ENCODE measurements around the gene RIN1.
A peak's percentile ranks its signal among the peaks of the same experiment; 100 is the strongest.

RIN1 gene

DNA sequence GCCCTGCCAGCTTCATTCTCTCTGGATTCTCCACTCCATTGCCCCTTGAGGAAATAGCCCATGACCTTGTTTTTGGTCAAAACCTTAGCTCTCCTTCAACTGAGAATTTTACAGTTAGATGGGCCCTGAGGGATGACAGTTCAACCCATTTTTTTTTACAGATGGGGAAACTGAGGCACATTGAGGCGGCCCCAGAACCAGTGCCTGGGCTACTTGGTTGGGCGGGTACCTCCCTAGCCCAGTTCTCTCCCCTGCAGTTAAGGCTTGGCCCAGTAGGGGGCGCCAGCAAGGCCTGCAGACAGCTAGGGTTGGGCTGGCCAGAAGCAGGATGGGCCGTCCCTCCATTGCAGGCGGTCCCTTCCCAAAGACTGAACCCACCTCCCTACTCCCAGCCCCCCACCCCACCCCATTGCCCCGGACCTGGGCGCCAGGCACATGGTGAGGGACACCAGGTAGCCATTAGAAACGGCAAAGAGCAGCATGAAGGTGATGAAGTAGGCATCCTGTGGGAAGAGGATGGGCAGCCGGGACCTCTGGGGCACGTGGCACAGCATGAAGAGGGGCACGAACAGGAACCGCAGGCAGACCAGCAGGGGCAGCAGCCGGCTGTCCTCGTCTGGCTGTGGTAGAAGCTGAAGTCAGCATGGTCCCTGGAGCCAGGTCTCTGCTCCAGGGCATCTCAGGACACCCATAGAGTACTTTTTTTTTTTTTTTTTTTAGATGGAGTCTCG is 27.7 kb upstream of the RIN1 start:
- Histone ChIP-seq H3K4me3 (ENCODE audit: low read length in 2 of 2) (no peak overlapping the region), H3K27ac (replicated peaks; ENCODE audit: low read length) (no peak overlapping the region), H2BK120ac (ENCODE audit: low read depth, low read length) (no peak overlapping the region), H3K4me2 (ENCODE audit: insufficient read depth, low read length, poor library complexity, severe bottlenecking) (no peak overlapping the region), H4K91ac (ENCODE audit: low read depth, low read length, poor library complexity) (no peak overlapping the region), H3K18ac (ENCODE audit: low read length) (no peak overlapping the region), H3K9ac (ENCODE audit: low read depth, low read length, poor library complexity) (peak overlapping the region; percentile 51), H3K9me3 (replicated peaks in 1 of 2; ENCODE audit: control insufficient read depth in 2 of 2, insufficient read depth in 1 of 2, low read depth in 1 of 2, low read length in 2 of 2) (no peaks in the 10 kb centered on the region), H2BK5ac (ENCODE audit: low read length) (no peak overlapping the region), H3K14ac (ENCODE audit: low read length) (no peak overlapping the region), H3K79me1 (ENCODE audit: low read depth, low read length) (peaks cover 8% of the 10 kb centered on the region), H3K36me3 (replicated peaks in 1 of 2; ENCODE audit: control insufficient read depth in 2 of 2, insufficient read depth in 2 of 2, low read length in 2 of 2) (peaks cover 6 to 53% of the 10 kb centered on the region in 2 donors), H2BK15ac (ENCODE audit: low read length) (no peak overlapping the region), H2AK5ac (ENCODE audit: low read depth, low read length) (peak overlapping the region; percentile 47), H2AFZ (ENCODE audit: low read length) (no peak overlapping the region), H3K23ac (ENCODE audit: low read depth, low read length, poor library complexity) (peak overlapping the region; percentile 80), H3K4ac (ENCODE audit: low read length) (no peak overlapping the region), H2BK12ac (ENCODE audit: low read length) (no peak overlapping the region), H3K4me1 (ENCODE audit: control insufficient read depth in 2 of 2, insufficient read depth in 1 of 2, low read depth in 1 of 2, low read length in 2 of 2) (peaks cover 2 to 11% of the 10 kb centered on the region in 2 donors), H4K8ac (ENCODE audit: low read depth, low read length) (no peak overlapping the region), H3K27me3 (ENCODE audit: control insufficient read depth in 3 of 3, insufficient read depth in 3 of 3, low read depth in 1 of 3, low read length in 3 of 3) (no peaks in the 10 kb centered on the region)
- no CpG with 5 or more reads among the region's 15 CpGs for WGBS, 2 donors (ENCODE audit: extremely low coverage in 2 of 2, insufficient read length in 2 of 2, insufficient replicate concordance in 1 of 2)
- no peak for DNase-seq (ENCODE audit: low spot score)

DNA sequence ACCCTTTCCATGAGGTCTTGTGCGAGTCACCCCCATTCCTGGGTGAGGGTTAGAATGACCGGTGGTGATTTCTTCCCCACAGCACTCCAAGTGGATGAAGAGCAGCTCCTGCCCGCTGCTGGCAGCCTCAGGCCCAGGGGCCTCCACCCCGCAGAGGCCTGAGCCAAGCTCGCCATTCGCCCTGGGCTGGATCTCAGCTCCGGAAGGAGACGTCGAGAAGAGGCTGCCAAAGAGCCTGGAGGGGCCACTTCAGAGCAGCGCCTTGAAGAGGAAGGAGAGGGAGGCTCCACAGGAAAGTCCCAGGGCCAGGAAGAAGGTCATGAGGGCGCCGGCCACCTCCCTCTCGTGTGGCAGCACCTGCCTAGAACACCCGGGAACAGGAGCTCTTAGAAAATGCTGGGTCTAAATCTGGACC is 27.0 kb upstream of the RIN1 start:
- no CpG with 5 or more reads among the region's 14 CpGs for WGBS, 2 donors (ENCODE audit: extremely low coverage in 2 of 2, insufficient read length in 2 of 2, insufficient replicate concordance in 1 of 2)
- H3K9ac ChIP-seq (ENCODE audit: low read depth, low read length, poor library complexity): no peak overlapping the region
- H2AK5ac ChIP-seq (ENCODE audit: low read depth, low read length): peak overlapping the region; percentile 64
- H3K4me2 ChIP-seq (ENCODE audit: insufficient read depth, low read length, poor library complexity, severe bottlenecking): no peak overlapping the region
- H3K27me3 ChIP-seq (ENCODE audit: control insufficient read depth in 3 of 3, insufficient read depth in 3 of 3, low read depth in 1 of 3, low read length in 3 of 3): no peaks in the 10 kb centered on the region
- H2BK15ac ChIP-seq (ENCODE audit: low read length): no peak overlapping the region
- peak overlapping the region; percentile 14 for H4K91ac ChIP-seq (ENCODE audit: low read depth, low read length, poor library complexity)
- H4K8ac ChIP-seq (ENCODE audit: low read depth, low read length): no peak overlapping the region
- no peak overlapping the region for H2BK12ac ChIP-seq (ENCODE audit: low read length)
- no peak overlapping the region for H3K4me3 ChIP-seq (ENCODE audit: low read length in 2 of 2)
- H2BK5ac ChIP-seq (ENCODE audit: low read length): peak overlapping the region; percentile 14
- no peak overlapping the region for H3K27ac ChIP-seq (replicated peaks; ENCODE audit: low read length)
- no peak overlapping the region for H3K4ac ChIP-seq (ENCODE audit: low read length)
- no peak overlapping the region for H2AFZ ChIP-seq (ENCODE audit: low read length)
- H3K4me1 ChIP-seq (ENCODE audit: control insufficient read depth in 2 of 2, insufficient read depth in 1 of 2, low read depth in 1 of 2, low read length in 2 of 2): peaks cover 2 to 11% of the 10 kb centered on the region in 2 donors
- H3K23ac ChIP-seq (ENCODE audit: low read depth, low read length, poor library complexity): peak overlapping the region; percentile 68
- no peak overlapping the region for H3K14ac ChIP-seq (ENCODE audit: low read length)
- peak overlapping the region; percentile 44 for H3K18ac ChIP-seq (ENCODE audit: low read length)
- H2BK120ac ChIP-seq (ENCODE audit: low read depth, low read length): no peak overlapping the region
- peaks cover 3% of the 10 kb centered on the region for H3K79me1 ChIP-seq (ENCODE audit: low read depth, low read length)
- no peaks in the 10 kb centered on the region for H3K9me3 ChIP-seq (replicated peaks in 1 of 2; ENCODE audit: control insufficient read depth in 2 of 2, insufficient read depth in 1 of 2, low read depth in 1 of 2, low read length in 2 of 2)
- DNase-seq (ENCODE audit: low spot score): no peak
- peaks cover 6 to 45% of the 10 kb centered on the region in 2 donors for H3K36me3 ChIP-seq (replicated peaks in 1 of 2; ENCODE audit: control insufficient read depth in 2 of 2, insufficient read depth in 2 of 2, low read length in 2 of 2)

DNA sequence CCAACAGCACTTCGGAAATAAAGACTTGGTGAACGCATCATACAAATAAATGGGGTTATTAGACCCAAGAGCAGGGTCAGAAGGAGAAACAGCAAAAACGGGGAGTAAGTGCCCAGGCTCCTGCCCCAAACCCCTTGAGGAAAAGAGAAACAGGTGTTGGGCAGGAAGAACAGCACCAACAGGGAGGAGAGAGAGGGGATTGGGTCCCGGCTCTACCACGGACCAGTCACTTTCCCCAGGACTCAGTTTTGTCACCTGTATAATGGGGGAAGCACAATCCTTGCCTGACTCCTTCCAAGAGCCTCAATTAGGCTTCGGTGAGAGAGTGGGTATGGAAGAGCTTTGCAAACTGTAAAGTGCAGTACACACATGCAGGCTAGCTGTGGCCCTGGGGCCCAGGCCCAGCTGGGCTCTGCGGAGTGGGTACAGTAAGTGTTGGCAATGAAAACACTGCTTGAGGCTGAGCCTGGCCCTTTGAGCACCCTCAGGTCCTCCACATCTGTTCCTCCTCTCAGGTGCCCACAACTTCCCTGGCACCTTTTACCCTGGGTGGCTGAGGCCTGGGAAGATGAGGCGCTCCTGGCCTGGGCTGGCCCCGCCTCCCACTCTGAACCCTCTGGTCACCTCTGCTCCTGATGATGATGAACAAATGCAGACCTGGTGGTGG is 26.4 kb upstream of the RIN1 start:
- DNase-seq (ENCODE audit: low spot score): no peak
- no peak overlapping the region for H3K4me3 ChIP-seq (ENCODE audit: low read length in 2 of 2)
- no peak overlapping the region for H3K4me2 ChIP-seq (ENCODE audit: insufficient read depth, low read length, poor library complexity, severe bottlenecking)
- H3K4me1 ChIP-seq (ENCODE audit: control insufficient read depth in 2 of 2, insufficient read depth in 1 of 2, low read depth in 1 of 2, low read length in 2 of 2): peaks cover 2 to 11% of the 10 kb centered on the region in 2 donors
- H2BK120ac ChIP-seq (ENCODE audit: low read depth, low read length): no peak overlapping the region
- peak overlapping the region; percentile 14 for H2BK5ac ChIP-seq (ENCODE audit: low read length)
- H3K18ac ChIP-seq (ENCODE audit: low read length): peak overlapping the region; percentile 44
- no peak overlapping the region for H3K14ac ChIP-seq (ENCODE audit: low read length)
- H3K36me3 ChIP-seq (replicated peaks in 1 of 2; ENCODE audit: control insufficient read depth in 2 of 2, insufficient read depth in 2 of 2, low read length in 2 of 2): peaks cover 6 to 40% of the 10 kb centered on the region in 2 donors
- WGBS, 2 donors (ENCODE audit: extremely low coverage in 2 of 2, insufficient read length in 2 of 2, insufficient replicate concordance in 1 of 2): no CpG with 5 or more reads among the region's 9 CpGs
- H2BK12ac ChIP-seq (ENCODE audit: low read length): no peak overlapping the region
- peak overlapping the region; percentile 64 for H2AK5ac ChIP-seq (ENCODE audit: low read depth, low read length)
- H3K27ac ChIP-seq (replicated peaks; ENCODE audit: low read length): no peak overlapping the region
- peaks cover 3% of the 10 kb centered on the region for H3K79me1 ChIP-seq (ENCODE audit: low read depth, low read length)
- no peak overlapping the region for H2AFZ ChIP-seq (ENCODE audit: low read length)
- H3K4ac ChIP-seq (ENCODE audit: low read length): no peak overlapping the region
- no peak overlapping the region for H2BK15ac ChIP-seq (ENCODE audit: low read length)
- H3K9ac ChIP-seq (ENCODE audit: low read depth, low read length, poor library complexity): no peak overlapping the region
- peak overlapping the region; percentile 83 for H4K8ac ChIP-seq (ENCODE audit: low read depth, low read length)
- no peaks in the 10 kb centered on the region for H3K9me3 ChIP-seq (replicated peaks in 1 of 2; ENCODE audit: control insufficient read depth in 2 of 2, insufficient read depth in 1 of 2, low read depth in 1 of 2, low read length in 2 of 2)
- peak overlapping the region; percentile 68 for H3K23ac ChIP-seq (ENCODE audit: low read depth, low read length, poor library complexity)
- no peak overlapping the region for H4K91ac ChIP-seq (ENCODE audit: low read depth, low read length, poor library complexity)
- H3K27me3 ChIP-seq (ENCODE audit: control insufficient read depth in 3 of 3, insufficient read depth in 3 of 3, low read depth in 1 of 3, low read length in 3 of 3): no peaks in the 10 kb centered on the region

DNA sequence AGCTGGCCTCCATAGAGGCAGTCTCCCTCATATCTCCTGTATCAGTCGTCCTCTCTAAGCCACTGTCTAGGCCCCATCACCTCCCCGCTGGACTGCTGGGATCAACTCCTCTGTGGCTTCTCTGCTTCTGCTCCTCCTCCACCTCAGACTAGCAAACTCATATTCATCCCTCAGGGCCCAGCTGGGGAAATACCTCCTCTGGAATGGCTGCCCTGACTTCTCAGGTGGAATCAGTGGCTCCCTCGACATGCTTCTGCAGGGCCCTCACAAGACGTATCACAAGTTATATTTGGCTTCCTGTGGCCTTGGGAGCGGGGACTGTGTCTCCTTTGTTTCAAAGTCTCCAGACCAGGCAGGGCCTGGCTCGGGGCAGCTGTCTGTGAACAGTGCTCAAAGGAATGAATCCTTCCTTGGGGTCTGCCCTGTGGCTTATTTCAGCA is 25.3 kb upstream of the RIN1 start:
- Histone ChIP-seq H3K27ac (replicated peaks; ENCODE audit: low read length) (no peak overlapping the region), H3K79me1 (ENCODE audit: low read depth, low read length) (peaks cover 3% of the 10 kb centered on the region), H3K27me3 (ENCODE audit: control insufficient read depth in 3 of 3, insufficient read depth in 3 of 3, low read depth in 1 of 3, low read length in 3 of 3) (no peaks in the 10 kb centered on the region), H2BK15ac (ENCODE audit: low read length) (no peak overlapping the region), H2AK5ac (ENCODE audit: low read depth, low read length) (no peak overlapping the region), H2BK120ac (ENCODE audit: low read depth, low read length) (no peak overlapping the region), H3K4me3 (ENCODE audit: low read length in 2 of 2) (no peak overlapping the region), H3K9me3 (replicated peaks in 1 of 2; ENCODE audit: control insufficient read depth in 2 of 2, insufficient read depth in 1 of 2, low read depth in 1 of 2, low read length in 2 of 2) (no peaks in the 10 kb centered on the region), H3K4ac (ENCODE audit: low read length) (no peak overlapping the region), H3K4me1 (ENCODE audit: control insufficient read depth in 2 of 2, insufficient read depth in 1 of 2, low read depth in 1 of 2, low read length in 2 of 2) (peaks cover 2 to 11% of the 10 kb centered on the region in 2 donors), H2BK12ac (ENCODE audit: low read length) (no peak overlapping the region), H3K4me2 (ENCODE audit: insufficient read depth, low read length, poor library complexity, severe bottlenecking) (no peak overlapping the region), H3K14ac (ENCODE audit: low read length) (no peak overlapping the region), H3K23ac (ENCODE audit: low read depth, low read length, poor library complexity) (no peak overlapping the region), H2AFZ (ENCODE audit: low read length) (no peak overlapping the region), H2BK5ac (ENCODE audit: low read length) (no peak overlapping the region), H4K8ac (ENCODE audit: low read depth, low read length) (no peak overlapping the region), H4K91ac (ENCODE audit: low read depth, low read length, poor library complexity) (no peak overlapping the region), H3K9ac (ENCODE audit: low read depth, low read length, poor library complexity) (no peak overlapping the region), H3K18ac (ENCODE audit: low read length) (no peak overlapping the region), H3K36me3 (replicated peaks in 1 of 2; ENCODE audit: control insufficient read depth in 2 of 2, insufficient read depth in 2 of 2, low read length in 2 of 2) (peaks cover 6 to 31% of the 10 kb centered on the region in 2 donors)
- no peak for DNase-seq (ENCODE audit: low spot score)
- WGBS, 2 donors (ENCODE audit: extremely low coverage in 2 of 2, insufficient read length in 2 of 2, insufficient replicate concordance in 1 of 2): no CpG with 5 or more reads among the region's 6 CpGs

Data from neuronal stem cell (in vitro differentiated cells).